Smooth muscle cell (in vitro differentiated cells): ENCODE data around the gene WDR27. TPM values are rescaled to one million over a fixed set of nuclear protein-coding genes. Genes with fewer than 3 reads are reported as not detected.

Experiments
- DNase-seq: peaks from one replicate; lab custom pipeline; 2025; ENCODE audit not compliant: unreplicated experiment; lab: John Stamatoyannopoulos, UW
- H2AFZ ChIP-seq: fragments of 200-600 bp; sonication (generic); 2 replicates; pipeline ENCODE4 v1.6.0; 2016; ENCODE audit warnings: antibody characterized with exemption, low read depth, mild to moderate bottlenecking
- H3F3A ChIP-seq: fragments of 200-600 bp; sonication (generic); 2 replicates; pipeline ENCODE4 v1.6.0; 2017; ENCODE audit warnings: antibody characterized with exemption, low read depth
- H3K27ac ChIP-seq: fragments of 200-600 bp; sonication (generic); 2 replicates; pipeline ENCODE4 v1.5.1; 2016; ENCODE audit warnings: low read depth, mild to moderate bottlenecking
- H3K27me3 ChIP-seq: fragments of 200-600 bp; sonication (generic); 2 replicates; pipeline ENCODE4 v1.6.1; 2016; ENCODE audit warnings: low read depth, mild to moderate bottlenecking
- H3K36me3 ChIP-seq: fragments of 200-600 bp; sonication (generic); 2 replicates; pipeline ENCODE4 v1.5.1; 2016; ENCODE audit warnings: low read depth
- H3K4me1 ChIP-seq: fragments of 200-600 bp; sonication (generic); 2 replicates; pipeline ENCODE4 v1.5.1; 2016; ENCODE audit warnings: low read depth
- H3K4me2 ChIP-seq: fragments of 200-600 bp; sonication (generic); 2 replicates; pipeline ENCODE4 v1.6.0; 2016; ENCODE audit warnings: mild to moderate bottlenecking
- H3K4me3 ChIP-seq: fragments of 200-600 bp; sonication (generic); 2 replicates; pipeline ENCODE4 v1.5.1; 2016; ENCODE audit warnings: mild to moderate bottlenecking
- H3K79me2 ChIP-seq: fragments of 200-600 bp; sonication (generic); 2 replicates; pipeline ENCODE4 v1.6.0; 2016; ENCODE audit warnings: low read depth, mild to moderate bottlenecking
- H3K9ac ChIP-seq: fragments of 200-600 bp; sonication (generic); 2 replicates; pipeline ENCODE4 v1.6.0; 2016; ENCODE audit warnings: low read depth
- H3K9me3 ChIP-seq: fragments of 200-600 bp; sonication (generic); replicated peaks from 2 replicates; pipeline ENCODE4 v1.5.1; 2016; ENCODE audit warnings: low read depth
- H4K20me1 ChIP-seq: fragments of 200-600 bp; sonication (generic); 2 replicates; pipeline ENCODE4 v1.6.0; 2016; ENCODE audit warnings: low read depth
- CTCF ChIP-seq: fragments of 200-600 bp; sonication (generic); IDR thresholded peaks from 2 replicates; pipeline ENCODE4 v1.5.1; 2017; ENCODE audit warnings: borderline replicate concordance, mild to moderate bottlenecking, antibody characterized with exemption; ENCODE audit not compliant: insufficient read depth, poor library complexity, severe bottlenecking
- WGBS: methylation state at CpG from one replicate; pipeline ENCODE4 v1.1.7; 2016; ENCODE audit warnings: low lambda C conversion rate; 5-methylcytosine and 5-hydroxymethylcytosine counted together
- polyA plus RNA-seq: library from polyadenylated mRNA; unstranded; fragments of >200 nt; fragmentation: Nextera tagmentation; extraction: Ambion mirVana; gene quantifications from 2 replicates; pipeline ENCODE4 v1.2.1, GENCODE V29; 2016
- total RNA-seq: library from RNA; depleted of rRNA; stranded (reverse); fragments of >200 nt; gene quantifications from 2 replicates; pipeline ENCODE4 v1.2.3, GENCODE V29; 2014

WDR27 gene
- total and polyA plus RNA-seq, 2 experiments from 2014 or later = 26.0 to 47.0 TPM

- Histone ChIP-seq H3K27ac (no peak overlapping the region), H3K9me3 (no peaks in the 10 kb centered on the region), H3K9ac (no peak overlapping the region), H3K4me2 (no peak overlapping the region), H3K4me3 (no peak overlapping the region), H3K27me3 (no peaks in the 10 kb centered on the region), H4K20me1 (peaks cover 22% of the 10 kb centered on the region), H3F3A (peaks cover 3% of the 10 kb centered on the region), H3K79me2 (peaks cover 17% of the 10 kb centered on the region), H3K36me3 (no peaks in the 10 kb centered on the region), H2AFZ (no peak overlapping the region), H3K4me1 (peaks cover 20% of the 10 kb centered on the region)
- 89% methylated on average over 1 of the region's 1 CpG for WGBS
- TF ChIP-seq CTCF = no peak
- DNase-seq = no peak
Measured at GRCh38 chr6:169726049-169726400, 24.2 kb upstream of the WDR27 start.

DNA sequence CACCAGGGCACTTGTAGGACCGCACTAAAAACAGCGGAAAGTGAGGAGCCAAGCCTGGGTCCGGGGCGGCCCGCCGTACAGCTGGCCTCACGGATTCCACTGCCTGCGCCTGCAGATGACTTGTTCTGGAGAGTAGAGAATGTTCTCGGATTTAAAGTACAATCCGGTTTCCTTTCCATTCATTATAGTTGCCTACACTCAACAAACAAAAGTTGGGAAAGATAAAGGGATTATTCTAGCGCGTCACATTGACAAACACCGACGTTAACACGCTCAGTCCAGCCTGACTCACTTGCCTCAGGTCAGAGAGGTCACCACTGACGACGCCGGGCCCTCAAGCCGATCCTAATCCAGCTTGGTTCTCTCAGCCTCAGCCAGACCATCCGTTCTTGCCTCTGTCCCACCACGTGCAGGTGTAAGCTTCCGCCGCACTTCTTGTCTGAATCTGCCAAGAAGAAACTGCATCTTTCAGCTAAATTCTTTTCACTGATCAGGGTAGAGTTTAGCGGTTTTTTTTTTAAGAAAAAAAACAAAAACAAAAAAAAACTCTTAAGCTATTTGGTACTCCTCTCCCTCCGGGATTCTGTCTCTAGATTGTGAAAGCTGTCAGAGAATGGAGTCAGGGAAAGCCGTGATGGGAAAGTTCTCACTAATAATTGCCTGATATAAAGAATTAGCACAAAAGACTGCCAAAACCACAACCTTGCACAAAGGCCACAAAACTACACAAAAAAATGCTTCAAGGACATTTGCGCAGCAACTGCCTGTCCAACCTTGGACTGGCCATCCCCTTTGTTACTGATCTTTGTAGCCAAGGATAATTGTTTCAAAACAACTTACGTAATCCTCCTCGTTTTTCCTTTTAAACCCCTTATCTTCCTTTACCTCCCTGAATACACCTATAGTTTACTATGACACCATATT lies 23.6 kb upstream of the WDR27 start:
- Histone ChIP-seq H3K9me3 (no peaks in the 10 kb centered on the region), H3K79me2 (peaks cover 23% of the 10 kb centered on the region), H3K9ac (peak overlapping the region; percentile 52), H2AFZ (peak overlapping the region; percentile 92), H3F3A (peaks cover 3% of the 10 kb centered on the region), H3K36me3 (no peaks in the 10 kb centered on the region), H3K4me3 (peak overlapping the region; percentile 73), H3K27ac (peak overlapping the region; percentile 74), H4K20me1 (peaks cover 28% of the 10 kb centered on the region), H3K27me3 (no peaks in the 10 kb centered on the region), H3K4me2 (peak overlapping the region; percentile 95), H3K4me1 (peaks cover 20% of the 10 kb centered on the region)
- TF ChIP-seq CTCF = no peak
- DNase-seq = no peak
- WGBS = 21% methylated on average over 29 of the region's 29 CpGs

- peak within 1 kb of the TSS; percentile 74 for H3K27ac ChIP-seq
- peaks cover 35% of the 10 kb centered on the region for H4K20me1 ChIP-seq
- H3F3A ChIP-seq = peaks cover 3% of the 10 kb centered on the region
- H3K79me2 ChIP-seq = peaks cover 31% of the 10 kb centered on the region
- H3K36me3 ChIP-seq = no peaks in the 10 kb centered on the region
- no peaks in the 10 kb centered on the region for H3K9me3 ChIP-seq
- WGBS = under 1% methylated on average over 41 of the region's 89 CpGs
- no peaks in the 10 kb centered on the region for H3K27me3 ChIP-seq
- H3K4me2 ChIP-seq = peak within 1 kb of the TSS; percentile 95
- peaks cover 20% of the 10 kb centered on the region for H3K4me1 ChIP-seq
- peak; percentile 25 for DNase-seq
- H2AFZ ChIP-seq = peak within 1 kb of the TSS; percentile 92
- TF ChIP-seq CTCF = no peak
- peak within 1 kb of the TSS; percentile 52 for H3K9ac ChIP-seq
- H3K4me3 ChIP-seq = peak within 1 kb of the TSS; percentile 73
Measured at GRCh38 chr6:169724494-169725124, 22.8 kb upstream of the WDR27 start, which contains the start of gene PHF10. Gene PHF10 (minus strand): TSS chr6:169724500. CDS start chr6:169723931, 569 bp downstream.
